Measurements from ENCODE around the gene PTPRM. TPM values are rescaled to one million over a fixed set of nuclear protein-coding genes. Genes with fewer than 3 reads are reported as not detected.
A peak's percentile ranks its signal among the peaks of the same experiment; 100 is the strongest.
"Not testable (repeated sequence)": the region's sequence is repeated elsewhere in the genome, so short reads cannot be mapped to it uniquely, and the experiment has no call there.

Gene PTPRM
- total RNA-seq, 1 experiment from 2014 or later, result 45.6 TPM

GRCh38 chr18:8052237-8052701 lies 485.2 kb downstream of the PTPRM start:
- intact Hi-C loops (cut with micrococcal nuclease), result loop anchor here (10.0 kb wide), 1 partner anchor 257 kb away; no protein-coding TSS in a partner anchor
- Histone ChIP-seq H3K9me2 (replicated peaks; ENCODE audit: low read length) (no peaks in the 10 kb centered on the region), H3K4me2 (ENCODE audit: low read length) (no peak overlapping the region), H3K79me2 (ENCODE audit: low read length) (no peaks in the 10 kb centered on the region), H3K27ac (ENCODE audit: low read length) (no peak overlapping the region), H3K36me3 (ENCODE audit: low read depth, low read length) (no peaks in the 10 kb centered on the region), H3K4me1 (ENCODE audit: insufficient read depth, low read length) (peaks cover 13% of the 10 kb centered on the region), H3F3A (ENCODE audit: low read length, unreplicated experiment) (no peaks in the 10 kb centered on the region), H3K9ac (ENCODE audit: low read length) (no peak overlapping the region), H3K9me3 (ENCODE audit: low read length) (no peaks in the 10 kb centered on the region), H2AFZ (ENCODE audit: low read length) (no peak overlapping the region), H3K27me3 (ENCODE audit: low read length) (no peaks in the 10 kb centered on the region), H4K20me1 (ENCODE audit: low read length) (no peaks in the 10 kb centered on the region), H3K4me3 (ENCODE audit: low read length) (no peak overlapping the region)
- TF ChIP-seq CTCF (conservative IDR thresholded peaks at IDR 0.05; ENCODE audit: low read depth, low read length) (peak; percentile 46; the same call in 1 of the 2 replicates), EZH2phosphoT487 (IDR thresholded peaks at IDR 0.05; ENCODE audit: borderline replicate concordance, low read length) (no peak), EZH2 (IDR thresholded peaks at IDR 0.05; ENCODE audit: low read length, unreplicated experiment) (no peak)
- ATAC-seq, result peak; percentile 70
- ChIA-PET CTCF (interaction anchor here (0.6 kb wide), 1 partner anchor 97 kb away, joined by 3 read pairs; no protein-coding TSS in a partner anchor), POLR2A (ENCODE audit: unreplicated experiment) (no interaction called here)
- no TSS peak for BruUV-seq (replicated peaks)
- DNase-seq, result peak; percentile 27

- no peak for TF ChIP-seq EZH2phosphoT487 (IDR thresholded peaks at IDR 0.05; ENCODE audit: borderline replicate concordance, low read length)
- no peak for TF ChIP-seq EZH2 (IDR thresholded peaks at IDR 0.05; ENCODE audit: low read length, unreplicated experiment)
- no peak for TF ChIP-seq CTCF (conservative IDR thresholded peaks at IDR 0.05; ENCODE audit: low read depth, low read length)
- ChIA-PET POLR2A (ENCODE audit: unreplicated experiment) (interaction anchor here (0.6 kb wide), 1 partner anchor 209 kb away, joined by 3 read pairs; no protein-coding TSS in a partner anchor), CTCF (interaction anchor here (0.7 kb wide), 1 partner anchor 828 kb away, joined by 4 read pairs; no protein-coding TSS in a partner anchor)
- H3K4me1 ChIP-seq (ENCODE audit: insufficient read depth, low read length), result peaks cover 4% of the 10 kb centered on the region; the same call in 1 of the 2 replicates
- H3K9ac ChIP-seq (ENCODE audit: low read length), result no peak overlapping the region
- BruUV-seq (replicated peaks), result no TSS peak
- H2AFZ ChIP-seq (ENCODE audit: low read length), result no peak overlapping the region
- no peaks in the 10 kb centered on the region for H3F3A ChIP-seq (ENCODE audit: low read length, unreplicated experiment)
- intact Hi-C loops (cut with micrococcal nuclease), result loop anchor here (5.0 to 10.0 kb wide), 2 partner anchors 179 to 262 kb away; no protein-coding TSS in a partner anchor
- H3K36me3 ChIP-seq (ENCODE audit: low read depth, low read length), result no peaks in the 10 kb centered on the region
- H3K4me2 ChIP-seq (ENCODE audit: low read length), result no peak overlapping the region
- H3K9me3 ChIP-seq (ENCODE audit: low read length), result no peaks in the 10 kb centered on the region
- no peaks in the 10 kb centered on the region for H3K27me3 ChIP-seq (ENCODE audit: low read length)
- DNase-seq (peak; percentile 15), ATAC-seq (peak; percentile 92)
- H3K27ac ChIP-seq (ENCODE audit: low read length), result no peak overlapping the region
- no peak overlapping the region for H3K4me3 ChIP-seq (ENCODE audit: low read length)
- no peaks in the 10 kb centered on the region for H3K9me2 ChIP-seq (replicated peaks; ENCODE audit: low read length)
- H3K79me2 ChIP-seq (ENCODE audit: low read length), result no peaks in the 10 kb centered on the region
- H4K20me1 ChIP-seq (ENCODE audit: low read length), result no peaks in the 10 kb centered on the region
Observed at GRCh38 chr18:8056723-8057122, 489.6 kb downstream of the PTPRM start.

GRCh38 chr18:8063152-8063551 lies 496.0 kb downstream of the PTPRM start:
- Histone ChIP-seq H3K4me3 (ENCODE audit: low read length) (peak overlapping the region; percentile 54), H3K4me2 (ENCODE audit: low read length) (peak overlapping the region; percentile 67), H2AFZ (ENCODE audit: low read length) (peak overlapping the region; percentile 37; the same call in 1 of the 2 replicates)
- intact Hi-C loops (cut with micrococcal nuclease); H3K36me3 ChIP-seq (ENCODE audit: low read depth, low read length); H3K9me2 ChIP-seq (replicated peaks; ENCODE audit: low read length); POLR2A ChIA-PET (ENCODE audit: unreplicated experiment); H3K79me2 ChIP-seq (ENCODE audit: low read length); H3K27ac ChIP-seq (ENCODE audit: low read length); H4K20me1 ChIP-seq (ENCODE audit: low read length); H3K4me1 ChIP-seq (ENCODE audit: insufficient read depth, low read length); H3K9me3 ChIP-seq (ENCODE audit: low read length); CTCF ChIA-PET; DNase-seq; H3K9ac ChIP-seq (ENCODE audit: low read length); H3K27me3 ChIP-seq (ENCODE audit: low read length); H3F3A ChIP-seq (ENCODE audit: low read length, unreplicated experiment): not testable (repeated sequence)
- TSS peak; percentile 85 for BruUV-seq (replicated peaks)
- ATAC-seq, result peak; percentile 27; the same call in 1 of the 2 replicates
